Right atrium auricular region (tissue), 2 donors: ENCODE data around the gene CARD6. TPM values are rescaled to one million over a fixed set of nuclear protein-coding genes. Genes with fewer than 3 reads are reported as not detected.
"Not testable (repeated sequence)": the region's sequence is repeated elsewhere in the genome, so short reads cannot be mapped to it uniquely, and the experiment has no call there.

ENCODE experiments used
- DNase-seq: peaks from one replicate; pipeline ENCODE4 v3.0.0-alpha.2; 2019; ENCODE audit warnings: low spot score
- H3K27ac ChIP-seq, 2 donors: fragments of 200-600 bp; sonication (generic); 1 replicate in 1 of 2; 2 replicates in 1 of 2; pipeline ENCODE4 v1.5.1; 2016 to 2019
- H3K27me3 ChIP-seq, 2 donors: fragments of 200-600 bp; sonication (generic); one replicate each; pipeline versions ENCODE4 v1.5.1 to v1.6.0; 2017 to 2019
- H3K36me3 ChIP-seq: fragments of 200-600 bp; sonication (generic); one replicate; pipeline ENCODE4 v1.5.1; 2016
- H3K4me1 ChIP-seq, 2 donors: fragments of 200-600 bp; sonication (generic); one replicate each; pipeline versions ENCODE4 v1.5.1 to v1.6.0; 2017 to 2019
- H3K4me3 ChIP-seq, 2 donors: fragments of 200-600 bp; sonication (generic); 1 replicate in 1 of 2; 2 replicates in 1 of 2; pipeline ENCODE4 v1.5.1; 2017 to 2019; ENCODE audit warnings: mild to moderate bottlenecking in 1 of 2, moderate library complexity in 1 of 2
- H3K9me3 ChIP-seq, 2 donors: fragments of 200-600 bp; sonication (generic); one replicate each; pipeline ENCODE4 v1.5.1; 2019
- CTCF ChIP-seq, 2 donors: fragments of 200-600 bp; sonication (generic); IDR thresholded peaks; one replicate each; pipeline ENCODE4 v1.5.1; 2019; ENCODE audit warnings: antibody characterized with exemption in 2 of 2
- total RNA-seq, 2 donors: library from RNA; depleted of rRNA; stranded (reverse); fragments of >200 nt; gene quantifications; one replicate each; pipeline ENCODE4 v1.1.0, GENCODE V29; 2016

The CARD6 gene
- total RNA-seq, 2 donors from 2014 or later, result 8.0 to 10.8 TPM

DNA sequence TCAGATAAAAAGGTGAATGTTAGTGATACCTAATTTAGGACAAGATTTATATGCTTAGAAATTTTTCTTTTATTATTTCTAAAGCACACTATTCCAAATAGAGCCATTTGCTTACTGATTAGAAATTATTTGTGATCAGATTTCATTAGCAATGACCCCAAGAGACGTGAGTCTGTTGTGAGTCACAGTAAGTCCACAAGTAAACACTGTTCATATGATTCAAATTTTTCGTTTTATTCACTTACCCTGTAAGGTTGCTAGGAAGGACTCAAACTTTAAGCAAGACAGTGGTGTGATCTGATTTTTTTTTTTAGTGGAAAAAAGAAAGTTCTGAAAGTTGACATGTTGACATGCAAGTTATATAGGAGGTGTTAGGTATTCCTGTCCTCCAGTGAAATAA is 1.2 kb downstream of the CARD6 start:
- TF ChIP-seq CTCF (IDR thresholded peaks at IDR 0.05), result no peak
- Histone ChIP-seq H3K4me1 (peaks cover 0 to 7% of the 10 kb centered on the region in 2 donors), H3K27ac (peak overlapping the region; percentile 75 to 76), H3K9me3 (no peaks in the 10 kb centered on the region), H3K4me3 (peak overlapping the region; percentile 41 to 47), H3K36me3 (no peaks in the 10 kb centered on the region), H3K27me3 (no peaks in the 10 kb centered on the region)
- DNase-seq, result no peak

DNA sequence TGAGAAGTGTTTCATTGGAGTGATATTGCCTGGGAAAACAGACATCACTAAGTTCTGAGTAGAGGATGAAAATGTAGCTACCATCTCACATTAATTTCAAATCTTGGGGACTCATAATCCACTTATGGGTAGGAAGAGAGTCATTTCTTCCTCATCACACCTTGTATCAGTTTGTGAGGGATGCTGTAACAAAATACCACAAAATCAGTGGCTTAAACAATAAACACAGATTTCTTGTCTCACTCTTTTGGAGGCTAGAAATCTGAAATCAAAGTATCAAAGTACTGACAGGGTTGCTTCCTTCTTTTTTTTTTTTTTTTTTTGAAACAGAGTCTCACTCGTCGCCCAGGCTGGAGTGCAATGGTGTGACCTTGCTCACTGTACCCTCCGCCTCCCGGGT is 3.4 kb downstream of the CARD6 start:
- no peaks in the 10 kb centered on the region for H3K9me3 ChIP-seq
- H3K4me1 ChIP-seq, result peaks cover 0 to 7% of the 10 kb centered on the region in 2 donors
- H3K27ac ChIP-seq, result no peak overlapping the region
- H3K4me3 ChIP-seq, result no peak overlapping the region
- no peaks in the 10 kb centered on the region for H3K27me3 ChIP-seq
- no peak for TF ChIP-seq CTCF (IDR thresholded peaks at IDR 0.05)
- DNase-seq, result no peak
- H3K36me3 ChIP-seq, result no peaks in the 10 kb centered on the region

DNA sequence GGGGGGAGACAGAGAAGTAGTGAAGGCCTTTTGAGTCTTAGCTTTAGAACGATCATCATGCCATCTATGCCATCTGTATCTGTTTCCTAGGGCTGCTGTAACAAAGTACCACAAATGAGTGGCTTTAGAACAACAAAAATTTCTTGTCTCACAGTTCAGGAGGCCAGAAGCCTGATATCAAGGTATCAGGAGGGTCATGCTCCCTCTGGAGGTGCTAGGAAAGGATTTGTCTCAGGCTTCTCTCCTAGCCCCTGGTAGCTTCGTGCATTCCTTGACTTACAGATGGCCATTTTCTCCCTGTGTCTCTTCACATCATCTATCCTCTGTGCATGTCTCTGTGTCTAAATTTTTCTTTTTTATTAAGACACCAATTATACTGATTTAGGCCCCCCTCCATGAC is 5.2 kb downstream of the CARD6 start:
- peaks cover 0 to 7% of the 10 kb centered on the region in 2 donors for H3K4me1 ChIP-seq
- no peaks in the 10 kb centered on the region for H3K36me3 ChIP-seq
- no peak overlapping the region for H3K4me3 ChIP-seq
- H3K27me3 ChIP-seq, result no peaks in the 10 kb centered on the region
- no peak overlapping the region for H3K27ac ChIP-seq
- DNase-seq, result no peak
- no peak for TF ChIP-seq CTCF (IDR thresholded peaks at IDR 0.05)
- H3K9me3 ChIP-seq, result no peaks in the 10 kb centered on the region

GRCh38 chr5:40847525-40847924 is 6.4 kb downstream of the CARD6 start:
- Histone ChIP-seq H3K4me1 (peaks cover 0 to 6% of the 10 kb centered on the region in 2 donors), H3K27ac (no peak overlapping the region), H3K4me3 (no peak overlapping the region), H3K36me3 (peaks cover 11% of the 10 kb centered on the region), H3K9me3 (no peaks in the 10 kb centered on the region), H3K27me3 (no peaks in the 10 kb centered on the region)
- DNase-seq, result no peak
- TF ChIP-seq CTCF (IDR thresholded peaks at IDR 0.05), result no peak

GRCh38 chr5:40853632-40854192 is 12.5 kb downstream of the CARD6 start:
- DNase-seq, result no peak
- no peaks in the 10 kb centered on the region for H3K4me1 ChIP-seq
- peaks cover 21% of the 10 kb centered on the region for H3K36me3 ChIP-seq
- no peak overlapping the region for H3K27ac ChIP-seq
- no peaks in the 10 kb centered on the region for H3K27me3 ChIP-seq
- no peak overlapping the region for H3K4me3 ChIP-seq
- H3K9me3 ChIP-seq, result no peaks in the 10 kb centered on the region
- TF ChIP-seq CTCF (IDR thresholded peaks at IDR 0.05), result no peak

DNA sequence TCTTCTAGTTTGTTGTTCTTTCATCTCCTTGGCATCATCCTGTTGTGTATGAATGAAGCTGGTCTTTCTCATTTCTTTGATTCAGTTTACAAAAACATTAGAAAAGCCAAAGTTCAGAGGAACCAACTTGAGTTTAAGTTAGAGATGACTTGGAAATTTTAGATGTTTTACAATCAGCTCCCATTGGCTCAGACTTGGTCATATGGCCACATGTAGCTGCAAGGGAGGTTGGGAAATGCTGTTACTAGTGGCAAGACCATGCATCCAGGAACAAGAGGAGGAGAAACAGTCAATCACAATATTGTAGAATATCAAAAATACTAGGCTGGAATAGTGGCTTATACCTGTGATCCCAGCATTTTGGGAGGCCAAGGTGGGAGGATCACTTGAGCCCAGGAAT is 19.5 kb downstream of the CARD6 start:
- no peak for TF ChIP-seq CTCF (IDR thresholded peaks at IDR 0.05)
- no peak overlapping the region for H3K27ac ChIP-seq
- no peak overlapping the region for H3K4me3 ChIP-seq
- no peak for DNase-seq
- H3K27me3 ChIP-seq, result no peaks in the 10 kb centered on the region
- no peaks in the 10 kb centered on the region for H3K36me3 ChIP-seq
- peaks cover 0 to 15% of the 10 kb centered on the region in 2 donors for H3K9me3 ChIP-seq
- H3K4me1 ChIP-seq, result no peaks in the 10 kb centered on the region

DNA sequence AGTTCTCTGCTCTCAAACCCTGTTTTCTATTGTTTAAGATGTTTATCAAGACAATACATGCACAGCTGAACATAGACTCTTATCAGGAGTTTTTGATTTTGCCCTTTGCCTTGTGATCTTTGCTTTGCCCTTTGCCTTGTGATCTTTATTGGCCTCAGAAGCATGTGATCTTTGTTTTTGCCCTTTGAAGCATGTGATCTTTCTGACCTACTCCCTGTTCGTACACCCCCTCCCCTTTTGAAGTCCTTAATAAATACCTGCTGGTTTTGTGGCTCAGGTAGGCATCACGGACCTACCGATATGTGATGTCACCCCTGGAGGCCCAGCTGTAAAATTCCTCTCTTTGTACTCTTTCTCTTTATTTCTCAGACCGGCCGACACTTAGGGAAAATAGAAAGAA is 23.8 kb downstream of the CARD6 start:
- H3K9me3 ChIP-seq, result peaks cover 0 to 15% of the 10 kb centered on the region in 2 donors
- not testable (repeated sequence) for H3K4me3 ChIP-seq, H3K4me1 ChIP-seq, H3K36me3 ChIP-seq, H3K27me3 ChIP-seq, DNase-seq, H3K27ac ChIP-seq
